Measurements from ENCODE around the gene RXRA. TPM values are rescaled to one million over a fixed set of nuclear protein-coding genes. Genes with fewer than 3 reads are reported as not detected.
A peak's percentile ranks its signal among the peaks of the same experiment; 100 is the strongest.

Gene RXRA
- total and polyA plus RNA-seq, 4 donors: 41.5 to 116 (median 74.1) TPM

GRCh38 chr9:134410071-134410834 lies 84.0 kb downstream of the RXRA start:
- peaks cover 4 to 29% (median 18%) of the 10 kb centered on the region in 4 donors for H3K36me3 ChIP-seq (ENCODE audit: control insufficient read depth in 4 of 4, insufficient read depth in 3 of 4, low read depth in 1 of 4, low read length in 3 of 4)
- H3K4me1 ChIP-seq (ENCODE audit: control insufficient read depth in 4 of 4, insufficient read depth in 4 of 4, low read length in 3 of 4): peaks cover 45 to 99% (median 85%) of the 10 kb centered on the region in 4 donors
- WGBS: 48% methylated on average over 17 of the region's 17 CpGs
- H3K9ac ChIP-seq (ENCODE audit: low read depth in 1 of 2, low read length in 2 of 2): peak overlapping the region in 1 of 2 donors; percentile 33
- H3K4me3 ChIP-seq (ENCODE audit: low read depth in 1 of 3, low read length in 3 of 3): no peak overlapping the region
- TF ChIP-seq YY1 (IDR thresholded peaks at IDR 0.05): peak; percentile 11
- no peak for TF ChIP-seq NR2F2 (IDR thresholded peaks at IDR 0.05)
- TF ChIP-seq JUND (IDR thresholded peaks at IDR 0.05): no peak
- peak; percentile 33 for TF ChIP-seq FOXA2 (IDR thresholded peaks at IDR 0.05)
- no peak for TF ChIP-seq EGR1 (IDR thresholded peaks at IDR 0.05; ENCODE audit: low read depth in 2 of 2)
- TF ChIP-seq GABPA (IDR thresholded peaks at IDR 0.05 in 1 of 2, conservative IDR thresholded peaks at IDR 0.05 in 1 of 2): no peak
- TF ChIP-seq ZBTB33 (IDR thresholded peaks at IDR 0.05): no peak
- TF ChIP-seq HNF4A (conservative IDR thresholded peaks at IDR 0.05): peak in 1 of 2 donors; percentile 79
- TF ChIP-seq RXRA (IDR thresholded peaks at IDR 0.05): peak in 1 of 2 donors; percentile 88
- no peak for TF ChIP-seq CTCF (IDR thresholded peaks at IDR 0.05; ENCODE audit: low read depth, low read length, missing input control)
- TF ChIP-seq MAX (IDR thresholded peaks at IDR 0.05): peak; percentile 89
- peak; percentile 8 to 31 for TF ChIP-seq RAD21 (IDR thresholded peaks at IDR 0.05)
- TF ChIP-seq TAF1 (conservative IDR thresholded peaks at IDR 0.05): no peak
- TF ChIP-seq SP1 (IDR thresholded peaks at IDR 0.05): no peak
- no peak for TF ChIP-seq HNF4G (IDR thresholded peaks at IDR 0.05)
- peak; percentile 19 for TF ChIP-seq FOXA1 (IDR thresholded peaks at IDR 0.05)
- TF ChIP-seq, protein P1, sequence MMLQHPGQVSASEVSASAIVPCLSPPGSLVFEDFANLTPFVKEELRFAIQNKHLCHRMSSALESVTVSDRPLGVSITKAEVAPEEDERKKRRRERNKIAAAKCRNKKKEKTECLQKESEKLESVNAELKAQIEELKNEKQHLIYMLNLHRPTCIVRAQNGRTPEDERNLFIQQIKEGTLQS (IDR thresholded peaks at IDR 0.05): no peak
- TF ChIP-seq, protein P2, sequence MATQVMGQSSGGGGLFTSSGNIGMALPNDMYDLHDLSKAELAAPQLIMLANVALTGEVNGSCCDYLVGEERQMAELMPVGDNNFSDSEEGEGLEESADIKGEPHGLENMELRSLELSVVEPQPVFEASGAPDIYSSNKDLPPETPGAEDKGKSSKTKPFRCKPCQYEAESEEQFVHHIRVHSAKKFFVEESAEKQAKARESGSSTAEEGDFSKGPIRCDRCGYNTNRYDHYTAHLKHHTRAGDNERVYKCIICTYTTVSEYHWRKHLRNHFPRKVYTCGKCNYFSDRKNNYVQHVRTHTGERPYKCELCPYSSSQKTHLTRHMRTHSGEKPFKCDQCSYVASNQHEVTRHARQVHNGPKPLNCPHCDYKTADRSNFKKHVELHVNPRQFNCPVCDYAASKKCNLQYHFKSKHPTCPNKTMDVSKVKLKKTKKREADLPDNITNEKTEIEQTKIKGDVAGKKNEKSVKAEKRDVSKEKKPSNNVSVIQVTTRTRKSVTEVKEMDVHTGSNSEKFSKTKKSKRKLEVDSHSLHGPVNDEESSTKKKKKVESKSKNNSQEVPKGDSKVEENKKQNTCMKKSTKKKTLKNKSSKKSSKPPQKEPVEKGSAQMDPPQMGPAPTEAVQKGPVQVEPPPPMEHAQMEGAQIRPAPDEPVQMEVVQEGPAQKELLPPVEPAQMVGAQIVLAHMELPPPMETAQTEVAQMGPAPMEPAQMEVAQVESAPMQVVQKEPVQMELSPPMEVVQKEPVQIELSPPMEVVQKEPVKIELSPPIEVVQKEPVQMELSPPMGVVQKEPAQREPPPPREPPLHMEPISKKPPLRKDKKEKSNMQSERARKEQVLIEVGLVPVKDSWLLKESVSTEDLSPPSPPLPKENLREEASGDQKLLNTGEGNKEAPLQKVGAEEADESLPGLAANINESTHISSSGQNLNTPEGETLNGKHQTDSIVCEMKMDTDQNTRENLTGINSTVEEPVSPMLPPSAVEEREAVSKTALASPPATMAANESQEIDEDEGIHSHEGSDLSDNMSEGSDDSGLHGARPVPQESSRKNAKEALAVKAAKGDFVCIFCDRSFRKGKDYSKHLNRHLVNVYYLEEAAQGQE (IDR thresholded peaks at IDR 0.05): no peak
- H3K27ac ChIP-seq (ENCODE audit: low read depth in 1 of 2, low read length in 2 of 2): peak overlapping the region; percentile 68 to 72
- no peaks in the 10 kb centered on the region for H3K27me3 ChIP-seq (ENCODE audit: control insufficient read depth in 4 of 4, insufficient read depth in 4 of 4, low read length in 3 of 4)
- DNase-seq (ENCODE audit: low spot score): no peak
- no peaks in the 10 kb centered on the region for H3K9me3 ChIP-seq (ENCODE audit: control insufficient read depth in 4 of 4, low read length in 3 of 4)
